Endothelial cell (in vitro differentiated cells): ENCODE data around the gene AMDHD2. TPM values are rescaled to one million over a fixed set of nuclear protein-coding genes. Genes with fewer than 3 reads are reported as not detected.

ENCODE experiments used
- DNase-seq: peaks from one replicate; pipeline ENCODE4 v3.0.0; 2021; ENCODE audit warnings: low spot score
- H3K27ac Mint-ChIP-seq: one replicate; pipeline ENCODE4 v1.8.0; 2021; ENCODE audit warnings: mixed read lengths, inconsistent platforms; ENCODE audit not compliant: unreplicated experiment
- H3K27me3 Mint-ChIP-seq: one replicate; pipeline ENCODE4 v1.8.0; 2021; ENCODE audit warnings: mild to moderate bottlenecking, moderate library complexity, mixed read lengths, inconsistent platforms; ENCODE audit not compliant: unreplicated experiment
- H3K36me3 Mint-ChIP-seq: one replicate; pipeline ENCODE4 v1.8.0; 2021; ENCODE audit warnings: mild to moderate bottlenecking, low read depth, mixed read lengths, inconsistent platforms; ENCODE audit not compliant: unreplicated experiment
- H3K4me1 Mint-ChIP-seq: one replicate; pipeline ENCODE4 v1.8.0; 2021; ENCODE audit warnings: mild to moderate bottlenecking, mixed read lengths, inconsistent platforms; ENCODE audit not compliant: unreplicated experiment
- H3K4me3 Mint-ChIP-seq: one replicate; pipeline ENCODE4 v1.8.0; 2021; ENCODE audit warnings: mild to moderate bottlenecking, mixed read lengths, inconsistent platforms; ENCODE audit not compliant: unreplicated experiment
- H3K9me3 Mint-ChIP-seq: one replicate; pipeline ENCODE4 v1.8.0; 2021; ENCODE audit warnings: mixed read lengths, inconsistent platforms; ENCODE audit not compliant: unreplicated experiment
- CTCF ChIP-seq: fragments of 200-600 bp; sonication (generic); IDR thresholded peaks from one replicate; pipeline ENCODE4 v1.5.0; 2021; ENCODE audit warnings: antibody characterized with exemption; ENCODE audit not compliant: unreplicated experiment
- total RNA-seq: library from RNA; stranded (reverse); fragmentation: NEBNext Ultra II Directional; extraction: Animal tissue kit (Norgen Biotek cat#: 25700); gene quantifications from one replicate; pipeline ENCODE4 v1.2.1, GENCODE V29; 2021; ENCODE audit not compliant: unreplicated experiment

Gene AMDHD2
- total RNA-seq, 1 donor from 2014 or later = 53.3 TPM

GRCh38 chr16:2480948-2481347 lies 39.2 kb upstream of the AMDHD2 start:
- Mint-ChIP-seq H3K9me3 (no peaks in the 10 kb centered on the region), H3K4me3 (no peak overlapping the region), H3K27ac (no peak overlapping the region), H3K36me3 (no peaks in the 10 kb centered on the region), H3K27me3 (peaks cover 29% of the 10 kb centered on the region), H3K4me1 (peaks cover 2% of the 10 kb centered on the region)
- no peak for TF ChIP-seq CTCF
- no peak for DNase-seq

GRCh38 chr16:2481676-2482075 lies 38.5 kb upstream of the AMDHD2 start:
- Mint-ChIP-seq H3K4me1 (peaks cover under 1% of the 10 kb centered on the region), H3K36me3 (no peaks in the 10 kb centered on the region)

GRCh38 chr16:2482249-2482648 lies 37.9 kb upstream of the AMDHD2 start:
- TF ChIP-seq CTCF = no peak
- peaks cover 6% of the 10 kb centered on the region for H3K4me1 Mint-ChIP-seq
- peaks cover 21% of the 10 kb centered on the region for H3K27me3 Mint-ChIP-seq
- no peaks in the 10 kb centered on the region for H3K36me3 Mint-ChIP-seq
- no peak overlapping the region for H3K27ac Mint-ChIP-seq
- DNase-seq = no peak
- H3K4me3 Mint-ChIP-seq = no peak overlapping the region
- H3K9me3 Mint-ChIP-seq = no peaks in the 10 kb centered on the region

More at GRCh38 chr16:2481676-2482075, 38.5 kb upstream of the AMDHD2 start:
- Mint-ChIP-seq H3K9me3 (no peaks in the 10 kb centered on the region), H3K27ac (no peak overlapping the region), H3K4me3 (no peak overlapping the region), H3K27me3 (peaks cover 24% of the 10 kb centered on the region)
- DNase-seq = no peak
- no peak for TF ChIP-seq CTCF

- H3K27me3 Mint-ChIP-seq = peaks cover 19% of the 10 kb centered on the region
- no peak for TF ChIP-seq CTCF
- peaks cover 10% of the 10 kb centered on the region for H3K4me1 Mint-ChIP-seq
- no peak for DNase-seq
- H3K27ac Mint-ChIP-seq = no peak overlapping the region
- peak overlapping the region; percentile 53 for H3K4me3 Mint-ChIP-seq
- no peaks in the 10 kb centered on the region for H3K9me3 Mint-ChIP-seq
- H3K36me3 Mint-ChIP-seq = no peaks in the 10 kb centered on the region
These were observed 37.2 kb upstream of the AMDHD2 start for GRCh38 chr16:2482708-2483534.
